AG09319 (cell line): ENCODE measurements around the gene SMYD3.

Source experiments
- DNase-seq: peaks from one replicate; pipeline ENCODE4 v3.0.0-alpha.2; 2010; ENCODE audit warnings: low read depth; ENCODE audit errors: extremely low read depth
- TF ChIP-seq, protein P1 (sequence below): IDR thresholded peaks from 2 replicates; pipeline ENCODE4 v1.5.1; 2011; ENCODE audit warnings: low read depth, mild to moderate bottlenecking, inconsistent platforms, low read length, moderate library complexity

Gene SMYD3

DNA sequence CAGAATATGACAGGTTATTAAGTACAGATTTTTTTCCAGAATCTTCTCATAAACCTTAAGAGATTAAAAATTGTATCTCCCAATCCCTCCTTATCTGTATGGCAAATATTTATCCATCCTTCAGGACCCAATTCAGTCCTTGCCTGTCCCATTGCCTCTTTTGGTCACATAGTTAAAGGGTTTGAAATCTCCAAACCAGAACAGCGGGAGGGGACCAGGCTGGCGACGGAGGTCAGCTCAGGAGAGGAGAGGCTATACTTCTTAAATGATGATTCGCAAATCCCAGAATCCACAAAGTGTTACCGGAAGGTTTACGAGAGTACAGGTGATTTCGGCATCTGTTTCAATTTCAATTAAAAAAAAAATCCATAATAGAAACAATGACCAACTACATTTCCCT, 572.7 kb downstream of the SMYD3 start:
- no peak for DNase-seq
- TF ChIP-seq, protein P1, sequence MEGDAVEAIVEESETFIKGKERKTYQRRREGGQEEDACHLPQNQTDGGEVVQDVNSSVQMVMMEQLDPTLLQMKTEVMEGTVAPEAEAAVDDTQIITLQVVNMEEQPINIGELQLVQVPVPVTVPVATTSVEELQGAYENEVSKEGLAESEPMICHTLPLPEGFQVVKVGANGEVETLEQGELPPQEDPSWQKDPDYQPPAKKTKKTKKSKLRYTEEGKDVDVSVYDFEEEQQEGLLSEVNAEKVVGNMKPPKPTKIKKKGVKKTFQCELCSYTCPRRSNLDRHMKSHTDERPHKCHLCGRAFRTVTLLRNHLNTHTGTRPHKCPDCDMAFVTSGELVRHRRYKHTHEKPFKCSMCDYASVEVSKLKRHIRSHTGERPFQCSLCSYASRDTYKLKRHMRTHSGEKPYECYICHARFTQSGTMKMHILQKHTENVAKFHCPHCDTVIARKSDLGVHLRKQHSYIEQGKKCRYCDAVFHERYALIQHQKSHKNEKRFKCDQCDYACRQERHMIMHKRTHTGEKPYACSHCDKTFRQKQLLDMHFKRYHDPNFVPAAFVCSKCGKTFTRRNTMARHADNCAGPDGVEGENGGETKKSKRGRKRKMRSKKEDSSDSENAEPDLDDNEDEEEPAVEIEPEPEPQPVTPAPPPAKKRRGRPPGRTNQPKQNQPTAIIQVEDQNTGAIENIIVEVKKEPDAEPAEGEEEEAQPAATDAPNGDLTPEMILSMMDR, result no peak

DNA sequence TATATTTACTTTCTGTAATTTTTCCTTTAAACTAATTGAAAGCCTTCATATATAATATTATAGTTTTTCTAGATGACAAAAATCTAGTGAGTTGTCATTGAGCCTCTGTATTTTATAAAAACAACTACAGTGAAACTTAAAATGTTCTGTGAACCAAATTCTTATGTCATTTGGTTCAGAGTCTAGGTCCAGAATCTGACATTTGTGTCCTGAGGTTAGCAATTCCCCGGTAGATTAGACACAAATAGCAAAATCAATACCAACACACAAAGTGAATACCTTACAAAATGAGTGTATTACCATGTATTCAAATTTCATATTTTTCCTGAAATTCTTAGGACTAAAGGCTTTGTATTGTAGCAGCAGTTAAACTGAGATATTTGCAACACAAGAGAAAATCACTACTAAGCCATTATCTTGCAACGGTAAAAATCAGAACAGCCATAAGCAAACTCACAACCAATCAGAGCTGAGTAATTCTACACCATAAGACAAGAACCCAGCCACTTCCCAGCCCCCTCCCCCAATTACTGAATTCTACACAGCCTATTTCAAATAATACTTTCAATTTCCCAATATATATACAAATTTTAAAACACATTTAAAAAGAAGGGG, 573.5 kb downstream of the SMYD3 start:
- TF ChIP-seq, protein P1, result no peak
- no peak for DNase-seq

DNA sequence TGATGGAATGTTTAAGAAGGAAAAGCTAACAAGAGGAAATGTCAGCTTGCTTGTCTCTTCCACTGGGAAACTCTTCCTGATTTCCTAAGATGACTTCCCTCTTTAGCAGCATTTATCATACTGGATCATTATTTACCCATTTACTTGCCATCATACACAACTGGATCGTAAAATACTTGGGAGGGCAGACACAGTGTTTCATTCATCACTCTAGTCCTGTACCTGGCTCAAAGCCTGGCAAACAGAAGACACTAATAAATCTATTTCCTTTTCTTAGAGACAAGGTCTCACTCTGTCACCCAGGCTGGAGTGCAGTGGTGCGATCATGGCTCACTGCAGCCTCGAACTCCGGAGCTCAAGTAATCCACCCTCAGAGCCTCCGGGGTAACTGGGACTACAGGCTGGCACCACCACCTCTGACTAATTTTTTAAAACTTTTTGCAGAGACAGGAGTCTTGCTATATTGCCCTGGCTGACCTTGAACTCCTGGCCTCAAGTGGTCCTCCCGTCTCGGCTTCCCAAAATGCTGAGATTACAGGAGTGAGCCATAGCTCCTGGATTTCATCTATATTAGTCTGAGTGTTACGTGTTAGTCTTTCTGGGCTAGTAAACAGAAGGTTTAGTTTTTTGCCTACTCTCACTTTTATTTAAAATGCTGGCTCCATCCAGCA, 574.6 kb downstream of the SMYD3 start:
- TF ChIP-seq, protein P1, result no peak
- DNase-seq, result no peak

DNA sequence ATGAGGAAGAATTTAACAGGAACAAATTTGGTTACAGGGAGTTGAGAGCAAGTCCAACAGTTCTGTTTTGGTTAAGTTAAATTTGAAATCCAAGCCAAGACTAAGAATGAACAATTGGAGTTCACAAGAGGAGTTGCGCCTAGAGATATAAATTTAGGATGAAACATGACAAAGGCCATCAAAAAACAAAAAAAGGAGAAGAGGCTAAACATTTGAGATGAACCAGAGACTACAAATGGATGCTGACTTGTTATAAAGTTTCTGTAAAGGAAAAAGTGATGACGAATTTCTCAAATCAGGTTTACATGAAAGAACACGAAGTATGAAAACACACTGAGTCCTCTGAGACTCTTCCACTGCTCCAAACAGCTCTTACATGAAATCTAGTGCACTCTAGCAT, 575.6 kb downstream of the SMYD3 start:
- DNase-seq, result no peak
- TF ChIP-seq, protein P1, result no peak

DNA sequence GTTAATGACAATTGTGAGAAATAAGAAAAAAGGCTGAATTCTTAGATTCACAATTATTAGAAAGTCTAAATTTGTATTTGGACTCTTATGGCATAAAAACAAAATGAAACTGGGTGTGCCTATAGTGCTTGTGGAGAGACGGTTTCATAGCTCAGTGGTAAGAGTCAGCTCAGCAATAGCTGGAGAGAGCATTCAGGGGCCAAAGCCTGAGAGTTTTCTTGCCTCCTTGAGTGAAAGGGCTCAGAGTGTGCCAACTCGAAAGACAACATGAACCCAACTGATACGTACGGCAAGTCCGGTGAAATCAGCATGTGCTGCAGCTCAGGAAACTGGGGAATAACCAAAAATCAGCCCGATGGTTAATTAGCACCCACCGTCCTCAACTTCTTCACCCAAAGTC, 577.9 kb downstream of the SMYD3 start:
- DNase-seq, result no peak
- TF ChIP-seq, protein P1, result no peak

DNA sequence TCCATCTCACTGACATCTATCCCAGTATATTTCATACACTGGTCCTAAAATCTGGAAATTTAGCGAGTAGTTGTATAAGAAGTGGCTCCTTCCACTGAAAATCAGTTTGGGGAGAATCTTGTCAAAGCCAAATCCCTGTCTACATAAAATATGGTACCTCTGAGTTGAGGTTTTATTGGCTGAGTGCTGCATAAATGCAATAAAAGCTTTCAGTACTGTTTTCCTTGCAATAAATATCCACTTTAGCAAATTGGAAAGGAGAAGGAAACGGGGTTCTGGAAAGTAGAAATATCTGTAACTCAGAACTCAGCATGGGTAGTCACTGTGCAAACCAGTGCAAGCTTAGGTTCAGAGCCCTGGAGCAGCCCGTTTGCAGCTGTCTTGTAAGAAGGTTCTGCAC, 580.2 kb downstream of the SMYD3 start:
- DNase-seq, result no peak
- TF ChIP-seq, protein P1, result no peak

DNA sequence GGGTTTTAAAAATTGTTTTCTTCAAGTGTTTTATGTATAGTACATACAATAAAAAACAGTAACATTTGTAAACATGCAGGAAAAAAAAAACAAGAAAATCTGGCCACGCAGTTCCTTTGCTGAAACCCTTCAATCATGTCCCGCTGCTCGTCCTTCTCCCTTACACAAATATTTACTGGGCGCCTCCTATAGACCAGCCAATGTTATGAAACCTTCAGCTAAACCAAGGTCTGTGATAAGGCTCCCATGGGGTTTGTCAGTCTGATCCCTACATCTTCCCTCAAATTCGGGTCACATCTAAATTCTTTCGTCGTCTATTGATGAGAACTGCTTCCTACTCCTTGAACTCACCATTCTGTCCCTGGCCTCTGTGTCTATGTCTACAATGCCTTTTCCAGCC, 583.9 kb downstream of the SMYD3 start:
- TF ChIP-seq, protein P1, result no peak
- DNase-seq, result no peak
